ENCODE data around the gene SCFD2. TPM values are rescaled to one million over a fixed set of nuclear protein-coding genes. Genes with fewer than 3 reads are reported as not detected.
"Not testable (repeated sequence)": the region's sequence is repeated elsewhere in the genome, so short reads cannot be mapped to it uniquely, and the experiment has no call there.

SCFD2 gene
- total RNA-seq, 2 donors from 2014 or later: 20.3 to 27.4 TPM

- H3K4me3 ChIP-seq: no peak overlapping the region
- H3K27ac ChIP-seq: peak overlapping the region in 1 of 2 donors; percentile 40
- TF ChIP-seq, protein P1, sequence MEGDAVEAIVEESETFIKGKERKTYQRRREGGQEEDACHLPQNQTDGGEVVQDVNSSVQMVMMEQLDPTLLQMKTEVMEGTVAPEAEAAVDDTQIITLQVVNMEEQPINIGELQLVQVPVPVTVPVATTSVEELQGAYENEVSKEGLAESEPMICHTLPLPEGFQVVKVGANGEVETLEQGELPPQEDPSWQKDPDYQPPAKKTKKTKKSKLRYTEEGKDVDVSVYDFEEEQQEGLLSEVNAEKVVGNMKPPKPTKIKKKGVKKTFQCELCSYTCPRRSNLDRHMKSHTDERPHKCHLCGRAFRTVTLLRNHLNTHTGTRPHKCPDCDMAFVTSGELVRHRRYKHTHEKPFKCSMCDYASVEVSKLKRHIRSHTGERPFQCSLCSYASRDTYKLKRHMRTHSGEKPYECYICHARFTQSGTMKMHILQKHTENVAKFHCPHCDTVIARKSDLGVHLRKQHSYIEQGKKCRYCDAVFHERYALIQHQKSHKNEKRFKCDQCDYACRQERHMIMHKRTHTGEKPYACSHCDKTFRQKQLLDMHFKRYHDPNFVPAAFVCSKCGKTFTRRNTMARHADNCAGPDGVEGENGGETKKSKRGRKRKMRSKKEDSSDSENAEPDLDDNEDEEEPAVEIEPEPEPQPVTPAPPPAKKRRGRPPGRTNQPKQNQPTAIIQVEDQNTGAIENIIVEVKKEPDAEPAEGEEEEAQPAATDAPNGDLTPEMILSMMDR (IDR thresholded peaks at IDR 0.05): peak; percentile 10
- H3K27me3 ChIP-seq (replicated peaks; ENCODE audit: insufficient read depth): no peaks in the 10 kb centered on the region
- no peaks in the 10 kb centered on the region for H3K36me3 ChIP-seq
- peaks cover 11 to 20% of the 10 kb centered on the region in 2 donors for H3K4me1 ChIP-seq (ENCODE audit: control insufficient read depth in 1 of 2, low read depth in 2 of 2)
- H3K9me3 ChIP-seq: no peaks in the 10 kb centered on the region
- ATAC-seq (ENCODE audit: insufficient number of reproducible peaks, low FRiP score, low read depth) (no peak), DNase-seq (ENCODE audit: low spot score) (no peak)
Measured at GRCh38 chr4:53346920-53347852, 18.7 kb downstream of the SCFD2 start.

DNA sequence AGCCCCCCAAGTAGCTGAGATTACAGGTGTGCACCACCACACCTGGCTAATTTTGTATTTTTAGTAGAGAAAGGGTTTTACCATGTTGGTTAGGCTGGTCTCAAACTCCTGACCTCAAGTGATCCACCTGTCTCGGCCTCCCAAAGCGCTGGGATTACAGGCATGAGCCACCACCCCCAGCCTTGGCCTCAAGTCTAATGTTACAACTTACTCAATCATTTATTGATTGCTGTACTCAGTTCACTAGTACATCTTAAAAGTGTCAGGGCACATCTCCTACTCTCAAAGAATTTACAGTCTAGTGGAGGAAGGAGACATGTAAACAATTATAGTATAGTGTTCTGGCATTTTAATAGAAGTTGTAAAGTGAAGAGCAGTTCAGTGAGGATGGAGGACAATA lies 19.5 kb downstream of the SCFD2 start:
- DNase-seq (ENCODE audit: low spot score); H3K36me3 ChIP-seq; H3K4me3 ChIP-seq; ATAC-seq (ENCODE audit: insufficient number of reproducible peaks, low FRiP score, low read depth); H3K27me3 ChIP-seq (replicated peaks; ENCODE audit: insufficient read depth); H3K27ac ChIP-seq; H3K9me3 ChIP-seq: not testable (repeated sequence)
- peaks cover 11 to 20% of the 10 kb centered on the region in 2 donors for H3K4me1 ChIP-seq (ENCODE audit: control insufficient read depth in 1 of 2, low read depth in 2 of 2)

DNA sequence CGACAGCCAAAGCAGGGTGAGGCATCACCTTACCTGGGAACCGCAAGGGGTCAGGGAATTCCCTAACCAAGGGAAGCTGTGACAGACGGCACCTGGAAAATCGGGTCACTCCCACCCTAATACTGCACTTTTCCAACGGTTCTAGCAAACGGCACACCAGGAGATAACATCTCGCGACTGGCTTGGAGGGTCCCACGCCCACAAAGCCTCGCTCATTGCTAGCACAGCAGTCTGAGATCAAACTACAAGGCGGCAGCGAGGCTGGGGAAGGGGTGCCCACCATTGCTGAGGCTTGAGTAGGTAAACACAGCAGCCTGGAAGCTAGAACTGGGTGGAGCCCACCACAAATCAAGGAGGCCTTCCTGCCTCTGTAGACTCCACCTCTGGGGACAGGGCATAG lies 25.7 kb downstream of the SCFD2 start:
- not testable (repeated sequence) for H3K27me3 ChIP-seq (replicated peaks; ENCODE audit: insufficient read depth); H3K9me3 ChIP-seq; H3K4me3 ChIP-seq; H3K4me1 ChIP-seq (ENCODE audit: control insufficient read depth in 1 of 2, low read depth in 2 of 2); H3K36me3 ChIP-seq; DNase-seq (ENCODE audit: low spot score); ATAC-seq (ENCODE audit: insufficient number of reproducible peaks, low FRiP score, low read depth); H3K27ac ChIP-seq

GRCh38 chr4:53334916-53335315 lies 30.9 kb downstream of the SCFD2 start:
- not testable (repeated sequence) for H3K27me3 ChIP-seq (replicated peaks; ENCODE audit: insufficient read depth); DNase-seq (ENCODE audit: low spot score); H3K36me3 ChIP-seq; H3K27ac ChIP-seq; H3K4me1 ChIP-seq (ENCODE audit: control insufficient read depth in 1 of 2, low read depth in 2 of 2); ATAC-seq (ENCODE audit: insufficient number of reproducible peaks, low FRiP score, low read depth); H3K4me3 ChIP-seq; H3K9me3 ChIP-seq

DNA sequence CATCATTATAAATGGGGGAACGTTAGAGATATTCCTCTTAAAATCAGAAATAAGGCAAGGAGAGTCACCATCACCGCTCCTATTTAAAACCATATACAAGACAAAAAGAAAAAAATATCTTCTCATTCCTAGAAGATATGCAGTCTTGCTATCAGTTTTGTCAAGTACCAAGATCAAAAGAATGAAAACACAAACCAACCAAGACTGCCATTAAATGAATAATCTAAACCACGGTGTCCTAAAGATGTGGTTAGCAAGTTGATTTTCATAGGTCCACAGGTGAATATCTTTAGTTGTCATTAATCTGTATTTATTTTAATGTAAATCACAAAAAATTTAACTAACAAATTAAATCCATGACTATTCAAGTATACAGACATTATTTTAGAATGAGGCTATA lies 39.3 kb downstream of the SCFD2 start:
- Histone ChIP-seq H3K9me3 (no peaks in the 10 kb centered on the region), H3K27me3 (replicated peaks; ENCODE audit: insufficient read depth) (no peaks in the 10 kb centered on the region), H3K27ac (no peak overlapping the region), H3K36me3 (no peaks in the 10 kb centered on the region), H3K4me3 (no peak overlapping the region), H3K4me1 (ENCODE audit: control insufficient read depth in 1 of 2, low read depth in 2 of 2) (peaks cover 5 to 14% of the 10 kb centered on the region in 2 donors)
- TF ChIP-seq, protein P1 (IDR thresholded peaks at IDR 0.05): no peak
- ATAC-seq (ENCODE audit: insufficient number of reproducible peaks, low FRiP score, low read depth): no peak
- DNase-seq (ENCODE audit: low spot score): no peak

DNA sequence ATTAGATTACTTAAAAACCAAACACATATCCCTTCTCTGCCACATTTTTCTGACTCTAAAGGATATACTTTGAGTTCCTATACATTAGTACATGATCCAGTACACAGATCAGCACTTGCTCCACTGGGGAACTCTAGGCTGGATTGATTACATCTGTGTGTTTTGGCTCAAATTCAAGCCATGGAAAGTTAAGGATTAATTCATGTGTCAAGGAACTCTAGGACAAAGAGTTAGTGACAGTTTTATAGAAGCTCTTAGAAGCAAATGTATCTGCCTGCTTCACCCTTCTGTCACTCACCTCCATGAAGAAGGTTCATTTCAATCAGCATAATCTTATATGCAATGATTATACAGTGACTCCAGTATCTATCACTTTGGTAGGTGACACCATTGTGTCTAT lies 43.2 kb downstream of the SCFD2 start:
- Histone ChIP-seq H3K27me3 (replicated peaks; ENCODE audit: insufficient read depth) (no peaks in the 10 kb centered on the region), H3K36me3 (no peaks in the 10 kb centered on the region)
- no peak for ATAC-seq (ENCODE audit: insufficient number of reproducible peaks, low FRiP score, low read depth)

More for the DNA sequence above, 43.2 kb downstream of the SCFD2 start:
- H3K9me3 ChIP-seq: no peaks in the 10 kb centered on the region
- H3K4me3 ChIP-seq: no peak overlapping the region
- H3K4me1 ChIP-seq (ENCODE audit: control insufficient read depth in 1 of 2, low read depth in 2 of 2): peaks cover 14 to 31% of the 10 kb centered on the region in 2 donors
- H3K27ac ChIP-seq: no peak overlapping the region
- no peak for DNase-seq (ENCODE audit: low spot score)
- TF ChIP-seq, protein P1 (IDR thresholded peaks at IDR 0.05): no peak
